GM19328 (cell line): ENCODE results near the gene PPM1L.

ENCODE experiments used
- ATAC-seq: cut with Tn5 transposase; IDR thresholded peaks from one replicate; pipeline ENCODE4 v1.9.1; 2021; ENCODE audit warnings: mild to moderate bottlenecking, moderate library complexity; ENCODE audit not compliant: unreplicated experiment

The PPM1L gene

DNA sequence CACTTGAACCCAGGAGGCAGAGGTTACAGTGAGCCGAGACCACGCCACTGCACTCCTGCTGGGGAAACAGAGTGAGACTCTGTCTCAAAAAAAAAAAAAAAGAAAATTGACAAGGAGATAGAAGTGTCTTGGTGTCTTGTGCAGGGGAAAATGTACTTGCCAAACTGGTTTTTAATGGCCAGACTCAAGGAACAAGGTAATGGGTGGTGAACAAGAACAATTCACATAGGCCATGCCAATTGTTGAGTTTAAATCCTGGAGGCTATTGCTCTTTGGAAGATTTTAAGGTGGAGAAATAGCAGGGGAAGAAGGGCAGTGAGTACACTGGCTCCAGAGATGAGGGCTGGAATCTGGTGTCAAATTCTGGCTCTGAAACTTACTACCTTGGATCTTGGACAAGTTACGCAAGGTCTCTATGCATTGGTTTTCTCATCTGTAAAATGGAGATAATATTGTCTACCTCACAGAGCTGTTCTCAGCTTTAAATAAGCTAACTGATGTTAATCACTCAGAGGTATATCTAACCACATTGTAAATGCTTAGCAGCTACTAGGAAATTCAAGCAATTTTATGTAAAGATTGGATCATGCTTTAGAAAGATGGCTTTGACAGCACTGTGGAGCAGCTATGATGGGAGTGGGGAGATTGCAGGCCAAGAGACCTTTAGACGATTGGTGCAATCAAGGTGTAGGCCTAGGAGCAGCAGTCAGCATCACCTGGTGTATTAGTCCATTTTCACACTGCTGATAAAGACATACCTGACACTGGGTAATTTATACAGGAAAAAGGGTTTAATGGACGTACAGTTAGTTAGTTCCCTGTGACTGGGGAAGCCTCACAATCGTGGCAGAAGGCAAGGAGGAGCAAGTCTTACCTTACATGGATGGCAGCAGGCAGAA, 270.8 kb downstream of the PPM1L start:
- ATAC-seq: no peak

DNA sequence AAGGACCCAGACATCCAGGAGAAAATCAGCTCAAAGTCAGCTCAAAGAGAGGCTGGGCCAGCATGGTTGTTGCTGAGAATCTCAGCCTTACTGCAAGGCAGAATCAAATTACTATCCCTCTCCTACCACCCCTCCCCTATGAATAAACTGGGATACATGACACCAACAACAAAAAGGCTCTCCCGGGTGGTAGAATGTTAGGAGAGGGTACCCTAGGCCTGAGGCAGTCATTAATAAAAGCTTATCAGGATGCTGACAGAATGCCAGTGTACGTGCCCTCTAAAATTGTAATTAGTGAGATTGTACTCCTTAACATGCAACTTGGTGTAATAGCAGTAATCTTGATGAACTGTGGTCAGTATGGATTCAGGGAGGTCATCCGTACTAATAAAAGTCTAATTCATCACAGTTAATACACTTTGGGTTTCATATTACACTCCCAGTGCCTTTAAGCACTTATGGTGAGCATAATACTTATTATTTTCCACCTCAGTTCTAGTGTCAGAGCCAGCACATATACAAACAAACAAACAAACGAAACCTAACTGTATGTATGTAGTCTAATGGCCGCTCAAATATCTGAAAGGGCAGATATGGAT, 272.6 kb downstream of the PPM1L start:
- ATAC-seq: no peak

DNA sequence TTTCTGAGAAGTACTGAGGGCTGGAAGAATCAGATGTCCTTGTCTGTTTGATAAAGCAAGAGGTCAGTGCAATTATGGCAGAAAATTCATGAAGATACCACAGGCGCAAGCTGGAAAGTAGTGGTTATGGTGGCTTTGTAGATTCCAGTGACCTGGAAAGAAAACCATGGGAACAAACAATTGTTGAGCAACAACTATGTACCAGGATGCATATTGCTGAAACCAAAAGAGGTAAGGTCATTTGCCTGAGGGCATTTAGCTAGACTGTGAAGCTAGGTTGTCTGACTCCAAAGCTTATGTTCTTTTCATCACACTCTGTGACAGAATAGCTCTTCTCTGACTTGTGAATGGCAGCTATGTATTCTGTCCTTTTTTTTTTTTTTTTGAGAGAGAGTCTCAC, 275.1 kb downstream of the PPM1L start:
- ATAC-seq: no peak

DNA sequence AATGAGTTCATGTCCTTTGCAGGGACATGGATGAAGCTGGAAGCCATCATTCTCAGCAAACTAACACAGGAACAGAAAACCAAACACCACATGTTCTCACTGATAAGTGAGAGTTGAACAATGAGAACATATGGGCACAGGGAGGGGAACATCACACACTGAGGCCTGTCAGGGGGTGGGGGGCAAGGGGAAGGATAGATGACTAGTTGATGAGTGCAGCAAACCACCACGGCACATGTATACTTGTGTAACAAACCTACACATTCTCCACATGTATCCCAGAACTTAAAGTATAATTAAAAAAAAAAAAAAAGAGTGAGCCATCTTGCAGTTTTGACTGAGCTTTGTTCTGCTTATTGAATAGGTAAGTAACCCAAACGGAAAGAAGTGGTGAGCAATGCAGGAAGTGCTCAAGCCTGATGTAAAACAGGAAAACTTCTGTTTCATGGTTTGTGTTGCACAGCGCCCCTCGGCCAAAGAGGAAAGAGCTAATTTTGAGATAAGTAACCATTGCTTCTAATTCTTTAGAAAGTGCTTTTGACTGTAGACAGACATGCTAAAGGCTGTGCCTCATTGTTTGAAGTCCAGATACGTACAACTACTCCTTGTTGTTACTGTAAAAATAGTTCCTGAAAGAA, 279.0 kb downstream of the PPM1L start:
- peak; percentile 71 for ATAC-seq

DNA sequence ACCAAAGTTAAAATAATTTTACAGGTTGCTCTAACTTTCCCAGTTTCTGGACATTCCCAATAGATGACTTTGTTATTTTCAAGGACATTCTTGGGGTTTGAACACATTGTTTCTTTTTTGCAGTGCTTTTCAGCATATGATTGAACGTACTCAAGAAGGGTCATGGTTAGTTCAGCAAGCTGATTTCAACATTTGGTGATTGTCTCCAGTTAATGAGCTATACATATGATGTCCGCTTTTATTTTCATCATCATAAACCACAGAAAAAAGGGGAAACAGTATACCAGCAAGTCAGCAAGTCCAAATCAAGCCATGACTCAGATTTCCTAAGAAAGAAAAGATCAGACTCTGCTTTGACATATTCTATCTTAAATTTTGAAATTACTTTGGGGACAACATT, 279.7 kb downstream of the PPM1L start:
- ATAC-seq: no peak

DNA sequence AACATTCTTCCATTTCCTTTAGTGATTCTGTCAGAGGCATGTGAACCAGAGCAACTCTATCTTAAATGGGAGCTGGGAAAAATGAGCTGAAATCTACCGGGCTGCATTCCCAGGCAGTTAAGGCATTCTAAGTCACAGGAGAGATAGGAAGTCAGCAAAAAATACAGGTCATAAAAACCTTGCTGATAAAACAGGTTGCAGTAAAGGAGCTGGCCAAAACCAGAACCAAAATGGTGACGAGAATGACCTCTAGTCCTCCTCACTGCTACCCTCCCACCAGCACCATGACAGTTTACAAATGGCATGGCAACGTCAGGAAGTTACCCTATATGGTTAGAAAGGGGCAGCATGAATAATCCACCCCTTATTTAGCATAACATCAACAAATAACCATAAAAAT, 282.7 kb downstream of the PPM1L start:
- no peak for ATAC-seq

DNA sequence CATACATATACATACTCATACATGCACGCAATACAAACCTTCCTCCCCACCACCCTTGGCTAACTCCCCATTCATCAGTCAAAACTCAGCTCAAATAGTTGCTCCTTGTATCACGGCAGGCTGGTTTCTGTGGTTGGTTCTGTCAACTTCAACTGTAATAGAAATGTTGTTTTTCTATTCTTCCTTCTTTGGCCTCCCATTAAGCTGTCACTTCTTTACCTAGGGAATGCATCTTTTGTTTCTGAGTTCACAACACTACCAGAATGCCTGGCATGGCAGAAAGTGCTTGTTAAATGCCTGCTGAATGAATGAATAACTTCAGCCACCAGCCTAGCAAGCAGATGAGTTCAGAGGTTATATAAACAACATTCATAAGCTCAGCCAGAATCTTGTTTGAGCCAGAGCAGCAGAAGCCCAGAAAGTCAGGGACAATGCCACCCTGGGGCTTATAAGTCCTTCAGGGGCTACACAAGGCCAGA, 286.0 kb downstream of the PPM1L start:
- ATAC-seq: peak; percentile 67

DNA sequence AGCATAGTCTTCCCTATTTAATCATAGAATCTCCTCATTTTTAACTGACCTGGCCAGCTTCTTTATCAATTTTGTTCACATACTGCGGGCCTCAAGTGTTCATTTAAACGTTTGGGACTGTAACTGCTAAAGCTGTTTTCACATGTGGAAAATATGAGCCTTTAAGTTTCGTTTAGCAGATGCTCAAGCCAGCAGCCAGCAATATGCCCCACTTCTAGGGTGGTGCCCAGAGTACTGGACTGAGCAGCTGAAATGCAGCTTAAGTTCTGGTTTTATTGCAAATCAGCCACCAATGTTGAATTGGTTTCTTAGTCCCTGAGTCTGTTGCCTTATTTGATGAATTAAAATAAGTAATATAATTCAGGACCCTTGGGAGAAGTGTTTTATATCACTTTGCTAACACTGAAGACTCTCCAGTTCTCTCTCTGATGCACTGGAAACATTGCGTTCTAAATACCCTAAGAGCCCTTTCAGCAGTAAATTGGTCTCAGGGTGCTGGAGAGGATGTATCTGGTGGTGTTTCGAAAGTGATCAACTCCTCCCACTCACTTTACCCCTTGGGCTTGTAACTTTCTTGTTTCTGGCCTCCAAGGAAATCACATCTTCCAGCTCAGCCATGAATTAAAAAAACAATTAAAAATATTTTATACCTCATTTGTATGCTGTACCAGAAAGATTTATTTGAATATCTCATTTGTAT, 287.5 kb downstream of the PPM1L start:
- ATAC-seq: peak; percentile 73

DNA sequence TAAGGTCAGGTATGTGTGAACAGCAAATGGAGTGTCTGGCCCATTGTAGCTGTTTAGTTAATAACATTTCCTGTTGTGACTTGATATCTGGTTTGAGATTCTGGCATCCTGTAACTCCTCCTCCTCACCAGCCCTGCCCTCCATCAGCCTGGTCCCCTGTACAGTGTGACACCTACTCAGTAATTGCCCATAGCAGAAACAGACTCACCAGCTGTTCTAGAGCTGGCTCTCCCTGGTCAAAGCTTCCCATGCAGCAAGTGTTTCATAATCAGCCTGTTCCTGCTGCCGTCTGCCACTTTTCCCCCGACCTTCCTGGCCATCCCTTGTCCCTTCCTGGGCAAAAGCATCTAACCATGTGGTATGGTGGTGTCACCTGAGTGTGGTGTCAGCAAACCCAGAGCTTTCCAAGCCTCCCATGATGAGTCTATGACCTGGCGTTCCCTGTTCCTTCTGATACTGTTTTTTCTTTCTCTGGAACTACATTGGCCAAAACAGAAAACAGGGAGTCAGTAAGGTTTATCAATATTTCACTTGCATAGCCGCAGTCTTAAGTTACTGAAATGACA, 293.7 kb downstream of the PPM1L start:
- ATAC-seq: no peak

DNA sequence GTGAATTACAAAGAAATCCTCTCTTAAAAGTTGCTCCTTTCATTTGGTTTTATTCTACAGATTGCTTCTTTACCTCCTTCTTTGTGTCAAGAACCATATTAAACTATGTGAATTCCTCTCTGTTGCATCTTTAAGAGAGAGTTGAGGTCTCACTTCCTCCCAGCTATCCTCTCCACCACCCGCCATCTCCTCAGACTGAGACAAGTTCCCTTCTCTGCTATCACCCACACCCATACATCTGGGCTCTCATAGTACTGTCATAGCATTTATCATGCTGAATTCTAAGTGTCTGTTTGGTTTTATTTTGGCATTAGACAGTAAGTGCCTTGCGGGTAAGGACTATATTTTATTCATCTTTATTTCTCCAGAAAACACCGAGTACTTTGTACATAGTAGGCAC, 294.9 kb downstream of the PPM1L start:
- peak; percentile 63 for ATAC-seq

DNA sequence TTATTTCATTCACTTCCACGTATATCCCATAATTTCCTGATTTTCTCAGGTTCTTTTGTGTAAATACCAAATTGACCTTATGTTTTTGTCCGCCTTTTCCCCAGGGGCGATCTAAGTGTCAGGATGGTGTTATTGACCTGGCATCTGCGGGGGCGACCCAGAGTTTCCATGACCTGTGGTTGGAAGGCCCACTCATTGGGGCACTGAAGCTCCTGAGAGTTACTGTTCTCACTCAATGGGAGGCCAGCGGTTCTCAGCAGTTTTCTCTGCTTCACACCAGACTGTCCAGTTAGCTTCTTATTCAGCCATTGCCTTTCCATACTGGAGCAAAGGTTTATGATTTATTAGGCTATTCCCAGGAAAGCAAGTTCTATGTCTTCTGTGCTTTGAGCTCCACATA, 295.8 kb downstream of the PPM1L start:
- no peak for ATAC-seq

DNA sequence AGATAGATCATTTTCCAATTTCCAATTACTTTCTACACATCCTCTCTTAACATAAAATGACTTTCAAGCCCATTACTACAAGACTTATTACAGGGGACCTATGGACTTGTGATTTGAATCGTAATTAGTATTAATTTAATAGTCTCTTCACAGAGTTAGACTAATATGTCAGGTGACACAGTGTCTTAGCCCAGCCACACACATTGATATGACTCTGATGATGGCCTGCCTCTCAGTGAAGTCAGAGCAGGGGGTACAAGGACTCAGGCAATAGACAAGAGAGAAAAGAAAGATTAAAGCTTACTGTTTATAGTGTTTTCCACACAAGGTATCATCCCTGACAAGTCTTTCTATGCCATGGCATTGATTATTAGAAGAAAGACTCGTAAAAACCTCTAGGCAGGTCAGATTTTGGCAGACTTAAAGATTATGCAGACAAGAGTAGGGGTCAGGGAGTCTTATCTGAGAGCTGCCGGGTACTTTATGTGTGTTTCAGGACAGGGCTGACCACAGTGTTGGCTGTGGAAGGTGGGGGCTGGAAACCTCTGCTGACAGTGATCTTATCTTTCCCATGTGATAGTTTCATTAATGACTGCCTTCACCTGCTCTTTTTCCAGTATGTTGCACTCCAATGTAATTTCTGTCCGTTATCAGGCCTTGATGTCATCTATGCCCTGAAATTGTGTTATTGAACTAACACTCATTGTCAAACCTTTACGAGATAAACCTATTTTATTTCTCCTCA, 299.0 kb downstream of the PPM1L start:
- ATAC-seq: no peak

DNA sequence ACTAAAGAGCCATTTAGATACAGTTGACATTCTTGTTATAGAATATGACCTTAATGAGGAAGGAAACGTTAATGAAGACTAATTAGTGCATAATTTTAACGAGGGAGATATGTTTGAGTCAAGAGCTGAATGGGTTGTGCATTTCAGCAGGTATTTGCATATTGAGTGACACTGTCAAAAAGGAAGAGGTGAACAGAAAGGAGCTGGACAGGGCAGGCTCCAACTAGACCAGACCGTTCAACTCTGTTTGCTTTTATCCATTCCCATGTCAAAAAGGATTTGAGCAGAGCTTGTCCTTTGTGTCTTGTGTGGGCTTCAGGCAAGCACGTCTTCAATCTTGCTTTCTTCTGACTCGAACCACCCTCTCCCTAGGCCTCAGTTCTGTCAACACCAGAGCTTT, 308.4 kb downstream of the PPM1L start:
- ATAC-seq: no peak

DNA sequence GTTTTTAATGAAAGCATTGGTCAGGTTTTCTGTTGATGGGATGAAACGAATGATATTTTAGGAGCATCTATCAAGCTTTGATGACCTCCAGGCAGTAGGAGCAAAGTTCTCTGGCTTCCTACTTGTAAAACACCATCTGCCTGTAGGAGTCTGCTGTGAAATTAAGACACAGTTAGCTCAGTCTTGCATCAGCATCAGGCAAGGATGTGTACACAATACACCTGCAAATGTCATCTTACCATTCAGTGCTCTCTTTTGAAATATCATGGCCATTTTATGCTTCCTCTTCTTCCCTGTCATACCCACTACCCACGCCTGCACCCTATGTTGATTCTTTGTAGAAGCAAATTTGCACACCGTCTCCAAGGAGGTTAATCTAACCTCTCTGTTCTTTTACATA, 310.9 kb downstream of the PPM1L start:
- no peak for ATAC-seq

DNA sequence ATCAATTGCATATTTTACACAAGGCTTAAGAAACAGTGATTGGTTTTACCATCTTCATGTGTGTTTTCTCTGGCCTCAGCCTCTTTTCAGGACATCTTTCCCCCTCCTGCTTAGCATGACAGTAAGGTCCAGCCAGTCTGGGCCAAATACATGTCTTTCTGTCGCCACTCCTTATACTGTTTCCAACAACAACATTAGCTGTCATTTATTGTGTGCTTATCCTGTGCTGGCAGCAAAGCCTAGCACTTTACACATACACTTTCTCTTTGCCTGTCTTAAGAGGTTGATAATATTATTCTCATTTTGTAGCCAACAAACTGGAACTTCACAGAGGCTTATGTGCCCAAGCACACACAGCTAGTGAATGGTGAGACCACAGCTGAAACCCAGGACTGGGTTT, 311.3 kb downstream of the PPM1L start:
- no peak for ATAC-seq

DNA sequence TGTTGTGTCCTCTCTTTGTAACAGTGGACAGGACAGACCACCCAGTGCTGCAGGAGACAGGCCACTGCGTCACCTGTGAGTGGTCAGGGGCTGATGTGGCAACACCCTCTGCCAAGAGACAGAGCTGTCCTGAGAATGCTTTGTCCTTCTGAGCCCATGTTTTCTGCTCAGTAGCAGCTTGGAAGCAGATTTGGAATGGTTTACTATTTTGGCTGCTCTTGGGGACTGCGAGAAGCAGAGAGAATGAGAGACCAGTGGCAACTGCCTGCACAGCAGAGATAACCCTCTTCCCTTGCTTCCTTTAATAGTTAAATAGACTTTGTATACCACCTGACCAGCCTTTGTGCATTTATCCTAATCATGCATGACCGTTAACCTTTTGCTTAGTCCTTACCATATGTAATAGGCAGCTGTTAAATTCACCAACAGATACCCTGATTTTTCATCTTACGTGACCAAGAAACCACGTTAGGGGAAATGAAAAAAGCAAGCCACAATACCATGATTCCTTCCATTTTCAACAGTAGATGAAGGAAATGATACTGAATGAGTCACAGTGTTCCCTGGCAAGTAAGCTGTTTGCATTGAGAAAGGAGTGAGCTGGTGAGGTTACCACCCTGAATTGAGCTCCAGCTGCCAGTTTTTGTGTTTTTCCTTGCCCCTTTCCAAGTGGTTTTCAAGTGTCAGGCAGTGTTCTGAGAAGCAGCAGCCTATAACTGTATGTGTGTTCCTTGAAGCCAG, 313.6 kb downstream of the PPM1L start:
- ATAC-seq: peak; percentile 95

DNA sequence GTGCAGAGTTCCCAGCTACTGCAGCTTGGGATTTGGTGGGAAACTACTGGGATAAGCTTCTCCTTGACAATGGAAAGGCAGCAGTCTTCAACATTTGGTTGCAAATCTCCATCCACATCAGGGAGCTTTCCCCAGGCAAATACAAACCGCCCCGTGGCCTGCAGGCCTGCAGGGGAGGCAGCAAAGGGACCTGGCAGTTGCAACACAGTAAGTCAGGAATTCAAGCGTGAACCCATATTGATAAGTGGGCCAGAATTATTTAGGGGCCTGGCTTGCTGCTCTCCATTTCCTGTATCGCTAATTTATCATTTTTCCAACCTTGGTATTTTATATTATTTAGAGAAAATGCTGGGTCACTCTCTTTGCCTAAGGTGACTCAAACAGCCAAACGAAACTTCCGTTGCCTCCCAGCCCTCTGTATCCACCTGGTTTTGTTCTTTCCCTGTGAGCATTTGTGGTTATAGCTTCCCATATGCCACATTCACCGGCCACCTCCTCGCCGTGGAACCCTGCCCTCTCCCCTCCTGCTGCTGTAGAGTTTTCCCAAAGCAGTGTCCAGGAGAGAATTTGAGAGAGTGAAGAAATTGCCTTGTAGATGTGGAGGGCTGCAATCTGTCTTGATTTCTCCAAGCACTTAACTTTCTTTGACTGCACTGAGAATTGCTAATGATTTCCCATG, 314.4 kb downstream of the PPM1L start:
- no peak for ATAC-seq

DNA sequence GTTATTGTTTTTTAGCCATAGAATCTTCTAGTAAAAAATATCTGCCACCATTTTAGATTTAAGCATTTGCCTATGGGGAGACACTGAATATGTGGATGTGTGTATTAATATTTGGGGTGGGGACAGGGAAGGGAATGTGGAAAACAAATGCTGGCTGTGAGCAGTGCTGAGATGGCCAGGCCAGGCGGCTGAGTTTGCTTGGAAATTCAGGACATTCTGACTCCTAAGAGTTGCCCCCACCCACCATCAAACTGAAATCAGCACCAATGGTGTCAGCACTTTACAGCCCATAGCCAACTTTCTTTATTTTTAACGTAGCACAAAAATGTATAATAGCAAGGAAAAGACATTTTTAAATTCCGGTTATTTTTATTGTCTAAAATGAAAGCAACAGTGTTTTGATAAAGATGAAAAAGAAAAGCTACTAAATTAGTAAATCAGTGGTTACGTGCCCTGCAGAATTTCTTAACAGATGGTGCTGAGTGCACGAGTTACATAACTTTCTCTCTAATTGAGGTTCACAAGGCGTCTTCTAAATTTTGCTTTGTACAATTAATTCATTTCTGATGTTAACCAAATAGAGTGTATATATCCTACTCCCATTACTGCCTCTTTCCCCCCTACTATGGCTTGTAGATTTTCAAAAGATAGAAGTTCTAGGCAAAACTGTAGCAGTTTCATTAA, 315.1 kb downstream of the PPM1L start:
- ATAC-seq: no peak
